Hematopoietic multipotent progenitor cell treated with erythropoietin and hydrocortisone succinate and interleukin-3 and kit ligand, for 8 days (in vitro differentiated cells): ENCODE results near the gene GPR156.
"Not testable (repeated sequence)": the region's sequence is repeated elsewhere in the genome, so short reads cannot be mapped to it uniquely, and the experiment has no call there.

Experiments
- DNase-seq: peaks from one replicate; pipeline ENCODE4 v3.0.0-alpha.2; 2015

GPR156 gene

DNA sequence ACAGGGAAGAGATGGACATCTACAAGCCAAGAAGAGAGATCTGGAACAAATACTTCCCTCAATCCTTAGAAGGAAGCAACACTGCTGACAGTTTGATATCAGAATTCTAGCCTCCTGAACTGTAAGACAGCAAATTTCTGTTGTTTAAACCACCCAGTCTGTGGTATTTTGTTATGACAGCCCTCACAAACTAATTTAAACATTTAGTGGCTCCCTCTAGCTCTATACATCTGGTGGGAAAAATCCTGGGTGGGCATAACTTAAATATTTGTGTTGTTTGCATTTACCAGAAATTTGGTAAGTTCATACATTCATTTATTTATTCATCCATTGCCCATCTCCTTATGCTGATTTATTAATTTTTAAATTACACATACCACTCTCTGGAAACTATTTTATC is 128.3 kb downstream of the GPR156 start:
- DNase-seq = no peak

DNA sequence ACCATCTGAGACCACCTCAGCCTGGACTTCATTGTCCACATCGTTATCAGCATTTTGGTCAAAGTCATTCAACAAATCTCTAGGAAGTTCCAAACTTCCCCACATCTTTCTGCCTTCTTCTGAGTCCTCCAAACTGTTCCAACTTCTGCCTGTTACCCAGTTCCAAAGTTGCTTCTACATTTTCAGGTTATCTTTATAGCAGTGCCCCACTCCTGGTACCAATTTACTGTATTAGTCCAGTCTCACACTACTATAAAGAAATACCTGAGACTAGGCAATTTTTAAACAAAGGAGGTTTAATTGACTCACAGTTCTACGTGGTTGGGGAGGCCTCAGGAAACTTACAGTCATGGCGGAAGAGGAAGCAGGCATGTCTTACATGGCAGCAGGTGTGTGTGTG is 129.3 kb downstream of the GPR156 start:
- DNase-seq = not testable (repeated sequence)

DNA sequence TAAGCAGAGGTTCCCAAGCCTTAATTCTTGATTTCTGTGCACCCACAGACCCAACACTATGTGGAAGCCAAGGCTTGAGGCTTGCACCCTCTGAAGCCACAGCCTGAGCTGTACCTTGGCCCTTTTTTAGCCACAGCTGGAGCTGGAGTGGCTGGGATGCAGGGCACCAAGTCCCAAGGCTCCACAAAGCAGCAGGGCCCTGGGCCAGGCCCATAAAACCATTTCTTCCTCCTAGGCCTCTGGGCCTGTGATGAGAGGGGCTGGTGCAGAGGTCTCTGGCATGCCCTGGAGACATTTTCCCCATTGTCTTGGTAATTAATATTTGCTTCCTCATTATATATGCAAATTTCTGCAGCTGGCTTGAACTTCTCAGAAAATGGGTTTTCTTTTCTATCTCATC is 129.9 kb downstream of the GPR156 start:
- no peak for DNase-seq

DNA sequence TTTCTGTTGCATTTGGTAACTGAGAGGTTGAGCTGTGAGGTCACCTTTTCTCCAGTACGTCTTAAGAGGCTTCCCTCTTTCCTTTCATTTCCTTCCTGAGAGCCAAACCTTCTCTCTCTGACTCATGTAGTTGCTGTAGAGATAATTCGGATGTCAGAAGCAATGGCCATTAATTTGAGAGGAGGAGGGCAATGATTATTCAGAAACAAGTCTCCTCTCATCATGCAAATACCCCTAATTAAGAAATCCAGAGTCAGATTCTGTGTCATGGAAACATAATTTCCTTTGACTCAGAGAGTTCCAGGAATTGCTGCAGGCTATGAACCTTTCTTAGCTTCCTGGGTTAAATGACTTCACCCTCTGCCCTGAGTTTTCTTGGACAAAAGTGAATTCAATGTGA is 131.7 kb downstream of the GPR156 start:
- no peak for DNase-seq

DNA sequence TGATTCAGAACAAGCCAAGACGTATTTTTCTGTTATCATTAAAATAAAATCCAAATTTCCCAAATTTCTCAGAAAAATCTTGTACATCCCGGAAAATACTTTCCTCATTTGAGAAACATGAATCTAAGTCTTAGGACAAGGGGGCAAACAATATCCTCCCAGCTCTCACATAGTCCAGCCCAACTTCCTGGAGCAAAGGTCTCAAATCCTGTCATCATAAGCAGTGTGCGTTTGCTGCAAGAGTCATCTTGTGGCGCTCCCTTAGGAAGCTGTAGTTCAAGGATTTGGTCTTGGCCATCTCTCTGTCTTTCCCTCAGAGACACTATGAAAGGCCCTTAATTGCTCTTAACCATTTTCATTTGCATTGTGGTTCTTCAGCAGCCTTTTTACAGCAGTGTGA is 133.2 kb downstream of the GPR156 start:
- DNase-seq = no peak

DNA sequence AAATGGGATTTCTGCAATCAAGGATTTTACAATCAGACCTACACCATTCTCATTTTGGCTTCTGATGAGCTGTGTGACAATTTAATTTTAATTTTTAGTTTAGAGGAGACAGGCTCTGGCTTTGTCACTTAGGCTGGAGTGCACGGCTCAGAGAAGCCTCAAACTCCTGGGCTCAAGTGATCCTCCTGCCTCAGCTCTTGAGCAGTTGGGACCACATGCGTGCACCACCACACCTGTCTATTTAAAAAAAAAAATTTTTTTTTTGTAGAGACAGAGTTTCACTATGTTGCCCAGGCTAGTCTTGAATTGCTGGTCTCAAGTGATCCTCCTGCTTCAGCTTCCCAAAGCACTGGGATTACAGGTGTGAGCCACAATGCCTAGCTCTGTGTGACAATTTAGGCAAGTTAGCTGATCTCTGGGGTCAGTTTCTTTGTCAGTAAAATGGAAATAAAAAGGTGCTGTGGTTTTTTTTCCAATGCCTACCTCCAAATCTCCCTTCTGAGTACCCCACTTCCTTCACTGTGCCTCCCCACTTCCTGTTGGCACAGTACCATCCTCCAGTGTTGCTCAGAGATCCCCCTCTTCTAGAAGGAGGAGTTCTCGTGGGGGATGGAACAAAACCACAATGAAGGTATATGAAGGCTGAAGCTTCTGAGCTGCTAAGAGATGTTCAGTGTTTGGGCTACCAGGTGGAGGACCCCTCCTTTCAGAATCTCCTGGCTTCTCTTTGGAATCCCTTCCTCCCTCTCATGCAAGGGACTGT is 136.7 kb downstream of the GPR156 start:
- DNase-seq = no peak

DNA sequence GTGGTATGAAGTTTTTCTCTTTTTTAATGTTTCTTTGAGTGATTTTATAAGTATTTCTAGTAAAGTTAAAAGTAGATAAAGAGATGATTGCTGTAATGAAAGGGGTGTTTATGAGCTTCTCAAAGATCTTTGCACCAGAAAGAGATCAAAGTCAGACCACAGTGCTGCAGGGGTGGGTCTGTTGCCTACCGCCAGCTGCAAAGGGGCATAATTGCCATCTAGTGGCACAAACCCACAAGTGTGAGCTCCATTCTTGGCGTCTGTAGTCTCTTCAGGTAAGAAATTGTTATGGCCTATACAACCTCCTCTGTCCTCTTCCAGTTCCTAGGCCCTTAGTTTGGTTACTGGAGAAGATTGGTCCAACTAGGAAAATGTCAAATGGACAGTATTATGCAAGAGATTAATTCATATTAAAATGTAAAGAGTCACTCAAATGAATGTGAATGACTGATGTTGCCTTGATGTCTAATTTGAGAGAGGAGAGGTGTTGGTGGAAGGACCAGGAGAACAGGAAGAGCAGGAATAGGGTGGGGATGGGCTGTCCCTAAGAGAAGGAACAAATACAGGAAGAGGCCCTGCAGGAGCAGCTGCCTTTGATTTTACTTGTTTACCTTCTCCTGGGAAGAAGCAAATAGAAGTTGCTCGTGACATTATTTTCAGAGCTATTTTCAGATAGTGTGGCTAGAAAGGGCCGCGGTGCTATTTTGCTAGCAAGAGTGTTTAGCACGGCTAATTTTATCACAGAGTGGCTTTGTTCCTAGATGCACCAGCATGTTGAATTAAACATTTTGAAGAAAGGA is 137.8 kb downstream of the GPR156 start:
- peak; percentile 31 for DNase-seq

DNA sequence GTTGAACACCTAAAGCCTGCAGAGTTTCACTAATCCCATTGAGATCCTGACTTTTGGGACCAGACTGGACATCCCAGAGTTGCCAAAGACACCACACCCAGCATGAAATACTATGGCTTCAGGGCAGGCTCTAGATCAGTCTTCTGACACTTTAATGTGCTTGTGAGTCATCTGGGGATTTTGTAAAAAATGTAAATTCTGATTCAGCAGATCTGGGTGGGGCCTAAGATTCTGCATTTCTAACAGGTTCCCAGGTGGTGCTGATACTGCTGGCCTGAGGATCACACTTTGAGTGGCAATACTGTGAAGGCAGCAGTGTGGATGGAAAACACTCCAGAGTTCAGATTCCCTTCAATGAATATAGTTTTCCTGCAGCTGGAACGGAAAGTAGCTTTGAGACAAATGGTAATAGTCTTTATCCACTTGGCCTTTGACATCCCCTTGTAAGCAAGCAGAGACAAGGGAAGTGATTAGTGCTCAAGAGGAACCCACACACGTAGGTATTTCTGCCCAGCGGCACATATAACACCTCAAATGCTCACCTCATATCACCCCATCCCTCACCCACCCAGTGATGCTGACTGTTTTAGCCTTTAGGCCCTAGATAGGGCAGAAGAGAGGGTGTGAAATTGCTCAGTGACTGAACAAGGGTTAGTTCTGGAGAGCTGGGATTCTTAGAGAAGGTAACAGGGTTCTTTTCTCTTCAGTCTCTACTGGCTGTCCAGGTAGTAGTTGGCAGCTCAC is 139.3 kb downstream of the GPR156 start:
- no peak for DNase-seq

DNA sequence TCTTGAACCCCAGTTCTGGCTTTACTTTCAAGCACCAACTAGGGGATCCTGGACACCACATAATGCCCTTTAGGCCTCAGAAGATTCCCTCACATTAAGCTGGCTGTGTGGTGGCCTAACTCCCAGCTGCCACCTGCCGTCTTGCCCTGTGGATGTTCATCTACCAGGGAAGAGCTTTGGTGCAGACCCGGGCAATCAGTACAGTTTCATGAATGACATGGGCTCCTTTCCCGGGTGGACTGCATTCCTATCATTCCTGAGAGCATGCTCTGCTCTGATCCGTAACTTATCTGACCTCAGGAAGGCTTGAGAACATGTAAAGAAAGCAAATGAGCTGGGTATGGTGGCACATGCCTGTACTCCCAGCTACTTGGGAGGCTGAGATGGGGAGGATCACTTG is 140.8 kb downstream of the GPR156 start:
- no peak for DNase-seq

DNA sequence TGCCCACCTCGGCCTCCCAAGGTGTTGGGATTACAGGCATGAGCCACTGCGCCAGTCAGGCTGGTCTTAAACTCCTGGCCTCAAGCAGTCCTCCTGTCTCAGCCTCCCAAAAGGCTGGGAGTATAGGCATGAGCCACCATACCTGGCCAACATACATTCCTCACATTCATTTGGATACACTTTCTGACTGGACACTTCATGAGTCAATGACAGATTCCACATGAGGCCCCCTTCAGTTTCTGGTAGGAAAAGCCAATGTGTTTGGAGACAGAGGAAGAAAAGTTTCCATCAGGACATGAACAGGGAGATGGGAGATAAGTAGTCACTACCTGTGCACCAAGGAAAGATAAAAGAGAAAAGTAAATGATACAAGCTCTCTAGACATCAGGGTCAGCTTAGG is 141.3 kb downstream of the GPR156 start:
- DNase-seq = no peak

DNA sequence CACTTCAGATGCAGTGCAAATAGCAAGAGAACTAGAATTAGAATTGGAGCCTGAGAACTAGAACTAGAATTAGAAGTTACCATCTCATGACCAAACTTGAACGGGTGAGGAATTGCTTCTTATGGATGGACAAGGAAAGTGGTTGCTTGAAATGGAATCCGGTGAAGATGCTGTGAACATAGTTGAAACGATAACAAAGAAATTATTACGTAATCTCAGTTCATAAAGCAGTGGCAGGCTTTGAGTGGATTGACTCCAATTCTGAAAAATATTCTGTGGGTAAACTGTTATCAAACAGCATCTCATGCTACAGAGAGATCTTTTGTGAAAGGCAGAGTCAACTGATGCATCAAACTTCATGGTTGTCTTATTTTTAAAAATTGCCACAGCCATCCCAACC is 142.8 kb downstream of the GPR156 start:
- no peak for DNase-seq

DNA sequence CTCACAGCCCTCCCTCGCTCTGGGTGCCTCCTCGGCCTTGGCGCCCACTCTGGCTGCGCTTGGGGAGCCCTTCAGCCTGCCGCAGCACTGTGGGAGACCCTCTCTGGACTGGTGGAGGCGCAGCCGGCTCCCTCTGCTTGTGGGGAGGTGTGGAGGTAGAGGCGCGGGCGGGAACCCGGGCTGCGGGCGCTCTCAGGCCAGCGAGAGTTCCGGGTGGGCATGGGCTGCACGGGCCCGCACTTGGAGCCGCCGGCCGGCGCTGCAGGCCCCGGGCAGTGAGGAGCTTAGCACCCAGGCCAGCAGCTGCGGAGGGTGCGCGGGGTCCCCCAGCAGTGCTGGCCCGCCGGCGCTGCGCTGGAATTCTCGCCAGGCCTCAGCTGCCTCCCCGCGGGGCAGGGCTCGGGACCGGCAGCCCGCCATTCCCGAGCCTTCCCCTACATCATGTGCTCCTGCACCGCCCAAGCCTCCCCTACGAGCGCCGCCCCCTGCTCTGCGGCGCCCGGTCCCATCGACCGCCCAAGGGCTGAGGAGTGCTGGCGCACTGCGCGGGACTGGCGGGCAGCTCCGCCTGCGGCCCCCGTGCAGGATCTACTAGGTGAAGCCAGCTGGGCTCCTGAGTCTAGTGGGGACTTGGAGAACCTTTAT is 144.8 kb downstream of the GPR156 start:
- DNase-seq = no peak

DNA sequence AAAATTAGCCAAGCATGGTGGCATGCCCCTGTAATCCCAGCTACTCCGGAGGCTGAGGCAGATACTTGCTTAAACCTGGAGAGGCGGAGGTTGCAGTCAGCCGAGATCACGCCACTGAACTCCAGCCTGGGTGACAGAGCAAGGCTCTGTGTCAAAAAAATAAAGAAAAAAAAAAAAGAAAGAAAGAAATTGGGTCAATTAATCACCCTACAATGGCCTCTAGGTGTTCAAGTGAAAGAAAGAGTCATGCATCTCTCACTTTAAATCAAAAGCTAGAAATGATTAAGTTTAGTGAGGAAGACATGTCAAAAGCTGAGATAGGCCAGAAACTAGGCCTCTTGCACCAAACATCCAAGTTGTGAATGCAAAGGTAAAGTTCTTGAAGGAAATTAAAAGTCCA is 145.9 kb downstream of the GPR156 start:
- DNase-seq = no peak

DNA sequence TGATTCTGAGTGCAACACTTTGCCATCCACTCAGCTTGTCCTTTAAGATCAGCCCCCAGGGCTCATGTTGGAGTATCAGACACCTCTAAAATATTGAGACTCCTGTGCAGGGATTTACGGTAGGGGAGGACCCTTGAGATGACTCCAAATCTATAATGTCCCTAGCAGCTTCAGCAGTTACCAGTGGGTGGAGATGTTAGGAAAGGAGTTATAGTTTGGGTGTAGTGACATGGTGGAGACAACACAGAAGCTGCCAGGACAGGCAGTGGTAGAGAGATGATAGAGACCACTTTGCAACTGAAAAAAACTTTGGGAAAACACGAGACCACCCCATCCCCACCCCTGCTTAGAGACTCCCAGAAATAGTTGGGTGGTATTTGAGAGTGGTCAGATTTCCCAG is 147.5 kb downstream of the GPR156 start:
- no peak for DNase-seq

DNA sequence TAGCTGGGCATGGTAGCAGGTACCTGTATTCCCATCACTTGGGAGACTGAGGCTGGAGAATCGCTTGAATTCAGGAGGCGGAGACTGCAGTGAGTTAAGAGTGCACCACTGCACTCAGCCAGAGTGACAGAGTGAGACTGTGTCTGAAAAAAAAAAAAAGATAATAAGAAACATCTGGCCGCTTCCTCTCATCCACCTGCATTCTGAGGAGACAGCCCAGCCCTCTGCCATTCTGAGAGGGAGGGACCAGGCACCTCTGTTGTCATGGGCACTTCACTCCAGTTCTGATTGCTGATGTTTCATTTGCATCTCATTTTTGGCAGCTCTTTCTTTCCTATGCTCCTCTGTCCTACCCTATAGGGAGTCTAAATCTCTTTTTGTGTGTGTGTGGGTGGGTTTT is 154.4 kb downstream of the GPR156 start:
- no peak for DNase-seq

DNA sequence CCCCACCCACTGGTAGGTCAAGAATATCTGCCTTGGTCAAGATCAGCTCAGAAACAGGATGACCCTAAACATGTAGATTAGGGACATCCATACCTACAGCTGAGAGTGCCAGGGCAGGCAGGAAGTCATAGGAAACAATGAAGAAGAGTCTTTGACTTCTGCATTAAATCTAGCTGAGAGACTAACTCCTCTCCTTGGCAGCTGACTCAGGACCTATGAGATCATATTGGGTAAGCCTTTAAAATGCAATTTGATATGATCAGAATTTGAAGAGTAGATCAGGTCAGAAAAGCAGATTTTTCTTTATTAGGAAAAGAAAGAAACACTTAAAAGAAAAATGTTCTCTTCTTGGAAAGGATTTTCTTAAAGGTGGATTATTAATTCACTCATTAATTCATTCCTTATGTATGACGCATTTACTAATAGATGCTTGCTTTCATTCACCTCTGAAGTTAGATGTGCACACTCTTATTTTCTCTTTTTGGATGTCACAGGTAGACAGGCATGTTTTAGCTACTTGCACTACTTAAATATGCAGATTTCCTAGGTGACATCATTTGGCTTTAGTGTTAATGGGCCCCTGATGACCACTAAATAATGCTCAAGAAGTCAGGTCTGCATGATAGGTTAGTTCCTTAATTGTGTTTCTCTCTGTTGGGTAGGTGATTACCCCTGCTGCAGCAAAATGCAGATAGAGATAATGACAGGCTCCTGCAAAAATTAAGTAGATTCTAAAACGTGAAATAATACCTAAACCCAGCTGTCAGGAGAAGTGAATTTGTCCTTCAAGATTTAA is 155.1 kb downstream of the GPR156 start:
- no peak for DNase-seq

DNA sequence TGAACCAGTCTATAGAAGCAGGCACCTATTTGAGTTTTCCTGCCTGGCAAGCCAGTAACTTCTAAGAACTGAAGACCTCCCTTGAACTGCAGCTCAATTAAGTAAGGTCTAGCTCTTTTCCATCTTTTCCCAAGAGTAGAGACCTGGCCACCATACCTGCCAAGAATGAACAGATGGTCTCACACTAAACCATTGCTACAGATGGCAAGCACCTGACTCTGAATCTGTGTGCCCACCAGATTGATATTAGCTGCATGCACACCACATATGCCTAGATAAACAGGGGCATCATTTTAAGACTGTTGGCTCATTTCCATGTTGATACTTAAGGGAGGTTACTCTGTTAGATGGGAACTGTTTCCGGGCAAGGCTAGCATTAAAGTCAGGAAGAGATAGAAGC is 156.0 kb downstream of the GPR156 start:
- no peak for DNase-seq

DNA sequence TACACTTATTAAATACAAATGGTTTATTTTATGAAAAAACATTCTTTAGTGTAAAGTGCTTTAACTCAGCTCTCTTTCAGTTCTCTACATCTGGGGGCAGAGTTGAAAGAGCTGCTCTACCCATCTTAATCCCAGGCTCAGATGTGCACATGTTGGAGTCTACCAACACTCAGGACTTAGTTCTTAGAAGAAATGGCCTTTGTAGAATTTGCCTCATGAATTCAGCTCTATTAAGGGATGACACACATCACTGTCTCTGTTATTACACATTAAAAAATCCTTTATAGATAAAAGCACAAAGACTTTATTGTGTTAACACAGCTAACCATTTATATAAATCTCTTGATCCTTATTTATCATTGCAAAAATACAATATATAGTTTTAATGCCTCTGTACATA is 159.0 kb downstream of the GPR156 start:
- no peak for DNase-seq

DNA sequence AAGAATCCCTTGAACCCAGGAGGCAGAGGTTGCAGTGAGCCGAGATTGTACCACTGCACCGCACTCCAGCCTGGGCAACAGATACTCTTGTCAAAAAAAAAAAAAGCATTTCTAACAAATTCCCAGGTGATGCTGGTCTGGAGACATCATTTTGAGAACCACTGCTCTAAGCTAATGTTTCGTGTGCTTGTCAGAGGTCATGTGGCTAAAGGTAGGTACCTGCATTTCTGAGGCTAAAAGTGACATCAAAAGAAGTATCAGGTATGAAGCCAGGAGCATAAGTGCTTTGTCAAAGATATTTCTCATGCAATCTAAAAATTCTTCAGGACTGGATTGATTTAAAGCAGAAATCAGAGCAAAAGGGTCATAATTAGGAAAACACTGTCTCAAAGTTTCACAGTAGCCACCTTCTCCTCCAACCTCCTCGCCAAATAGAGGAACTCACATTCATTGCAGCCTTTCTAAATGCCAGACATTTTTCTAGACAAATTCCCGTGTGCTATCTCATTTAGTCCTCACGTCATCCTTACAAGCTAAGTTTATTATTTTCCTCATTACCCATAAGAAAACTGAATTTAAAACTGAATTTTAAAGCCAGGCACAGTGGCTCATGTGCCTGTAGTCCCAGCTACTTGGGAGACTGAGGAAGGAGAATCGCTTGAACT is 165.0 kb downstream of the GPR156 start:
- DNase-seq = no peak
